ENCODE data around the gene CYP1B1. TPM values are rescaled to one million over a fixed set of nuclear protein-coding genes. Genes with fewer than 3 reads are reported as not detected.
"Not testable (repeated sequence)": the region's sequence is repeated elsewhere in the genome, so short reads cannot be mapped to it uniquely, and the experiment has no call there.

CYP1B1 gene
- total RNA-seq, 1 experiment from 2014 or later = 36.3 TPM

DNA sequence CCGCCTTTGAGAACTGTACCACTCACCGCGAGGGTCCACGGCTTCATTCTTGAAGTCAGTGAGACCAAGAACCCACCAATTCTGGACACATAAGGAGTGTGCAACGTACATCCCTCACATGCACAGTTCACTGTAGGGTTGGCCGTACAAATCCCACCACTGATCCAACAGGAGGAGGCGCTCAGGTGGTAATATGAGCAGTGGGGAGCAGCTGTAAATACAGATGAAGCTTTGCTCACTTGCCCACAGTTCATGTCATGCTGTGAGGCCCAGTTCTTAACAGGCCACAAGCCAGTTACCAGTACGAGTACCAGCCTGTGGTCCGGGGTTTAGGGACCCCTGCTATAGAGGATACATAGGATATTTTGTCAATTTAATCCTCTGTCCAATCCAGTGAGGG, 54.4 kb downstream of the CYP1B1 start:
- TF ChIP-seq, protein P1, sequence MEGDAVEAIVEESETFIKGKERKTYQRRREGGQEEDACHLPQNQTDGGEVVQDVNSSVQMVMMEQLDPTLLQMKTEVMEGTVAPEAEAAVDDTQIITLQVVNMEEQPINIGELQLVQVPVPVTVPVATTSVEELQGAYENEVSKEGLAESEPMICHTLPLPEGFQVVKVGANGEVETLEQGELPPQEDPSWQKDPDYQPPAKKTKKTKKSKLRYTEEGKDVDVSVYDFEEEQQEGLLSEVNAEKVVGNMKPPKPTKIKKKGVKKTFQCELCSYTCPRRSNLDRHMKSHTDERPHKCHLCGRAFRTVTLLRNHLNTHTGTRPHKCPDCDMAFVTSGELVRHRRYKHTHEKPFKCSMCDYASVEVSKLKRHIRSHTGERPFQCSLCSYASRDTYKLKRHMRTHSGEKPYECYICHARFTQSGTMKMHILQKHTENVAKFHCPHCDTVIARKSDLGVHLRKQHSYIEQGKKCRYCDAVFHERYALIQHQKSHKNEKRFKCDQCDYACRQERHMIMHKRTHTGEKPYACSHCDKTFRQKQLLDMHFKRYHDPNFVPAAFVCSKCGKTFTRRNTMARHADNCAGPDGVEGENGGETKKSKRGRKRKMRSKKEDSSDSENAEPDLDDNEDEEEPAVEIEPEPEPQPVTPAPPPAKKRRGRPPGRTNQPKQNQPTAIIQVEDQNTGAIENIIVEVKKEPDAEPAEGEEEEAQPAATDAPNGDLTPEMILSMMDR (conservative IDR thresholded peaks at IDR 0.05) = no peak
- TF ChIP-seq EZH2 (IDR thresholded peaks at IDR 0.05; ENCODE audit: low read depth) = no peak
- no peak overlapping the region for H3K4me3 ChIP-seq
- no peaks in the 10 kb centered on the region for H3F3A ChIP-seq (ENCODE audit: insufficient read depth, low read depth)
- no peaks in the 10 kb centered on the region for H3K9me2 ChIP-seq (ENCODE audit: insufficient read depth)
- H3K27ac ChIP-seq = no peak overlapping the region
- ChIA-PET CTCF (no interaction called here), POLR2A (ENCODE audit: unreplicated experiment) (no interaction called here)
- no peaks in the 10 kb centered on the region for H3K36me3 ChIP-seq (ENCODE audit: low read depth)
- no peaks in the 10 kb centered on the region for H3K79me2 ChIP-seq (ENCODE audit: low read depth)
- no peaks in the 10 kb centered on the region for H3K27me3 ChIP-seq (ENCODE audit: insufficient read depth, low read depth)
- no TSS peak for BruUV-seq (replicated peaks)
- H2AFZ ChIP-seq = no peak overlapping the region
- H3K9me3 ChIP-seq (ENCODE audit: insufficient read depth, low read depth) = 0 out of 2 replicates have a peak, but pooled peaks cover 3% of the 10 kb centered on the region
- peaks cover under 1% of the 10 kb centered on the region; the same call in 1 of the 2 replicates for H3K4me1 ChIP-seq (replicated peaks; ENCODE audit: insufficient read depth)
- no peak overlapping the region for H3K4me2 ChIP-seq
- intact Hi-C loops (cut with micrococcal nuclease; ENCODE audit: unreplicated experiment) = no loop called here
- no peaks in the 10 kb centered on the region for H4K20me1 ChIP-seq (ENCODE audit: insufficient read depth)
- no peak for DNase-seq

DNA sequence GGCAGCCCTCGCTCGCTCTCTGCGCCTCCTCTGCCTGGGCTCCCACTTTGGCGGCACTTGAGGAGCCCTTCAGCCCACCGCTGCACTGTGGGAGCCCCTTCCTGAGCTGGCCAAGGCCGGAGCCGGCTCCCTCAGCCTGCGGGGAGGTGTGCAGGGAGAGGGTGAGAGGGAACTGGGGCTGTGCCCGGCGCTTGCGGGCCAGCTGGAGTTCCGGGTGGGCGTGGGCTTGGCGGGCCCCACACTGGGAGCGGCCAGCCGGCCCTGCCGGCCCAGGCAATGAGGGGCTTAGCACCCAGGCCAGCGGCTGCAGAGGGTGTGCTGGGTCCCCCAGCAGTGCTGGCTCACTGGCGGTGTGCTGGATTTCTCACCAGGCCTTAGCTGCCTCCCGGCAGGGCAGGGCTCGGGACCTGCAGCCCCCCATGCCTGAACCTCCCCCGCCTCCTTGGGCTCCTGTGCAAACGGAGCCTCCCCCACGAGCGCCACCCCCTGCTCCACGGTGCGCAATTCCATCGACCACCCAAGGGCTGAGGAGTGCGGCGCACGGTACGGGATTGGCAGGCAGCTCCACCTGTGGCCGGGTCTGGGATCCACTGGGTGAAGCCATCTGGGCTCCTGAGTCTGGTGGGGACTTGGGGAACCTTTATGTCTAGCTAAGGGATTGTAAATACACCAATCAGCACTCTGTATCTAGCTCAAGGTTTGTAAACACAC, 55.4 kb downstream of the CYP1B1 start:
- CTCF ChIA-PET; POLR2A ChIA-PET (ENCODE audit: unreplicated experiment); H3K27me3 ChIP-seq (ENCODE audit: insufficient read depth, low read depth); H3F3A ChIP-seq (ENCODE audit: insufficient read depth, low read depth); H3K9me3 ChIP-seq (ENCODE audit: insufficient read depth, low read depth); H2AFZ ChIP-seq; H3K4me2 ChIP-seq; H3K27ac ChIP-seq; H3K9me2 ChIP-seq (ENCODE audit: insufficient read depth); intact Hi-C loops (cut with micrococcal nuclease; ENCODE audit: unreplicated experiment); BruUV-seq (replicated peaks); DNase-seq; H3K36me3 ChIP-seq (ENCODE audit: low read depth); H3K4me3 ChIP-seq; H4K20me1 ChIP-seq (ENCODE audit: insufficient read depth); H3K79me2 ChIP-seq (ENCODE audit: low read depth); H3K4me1 ChIP-seq (replicated peaks; ENCODE audit: insufficient read depth): not testable (repeated sequence)

DNA sequence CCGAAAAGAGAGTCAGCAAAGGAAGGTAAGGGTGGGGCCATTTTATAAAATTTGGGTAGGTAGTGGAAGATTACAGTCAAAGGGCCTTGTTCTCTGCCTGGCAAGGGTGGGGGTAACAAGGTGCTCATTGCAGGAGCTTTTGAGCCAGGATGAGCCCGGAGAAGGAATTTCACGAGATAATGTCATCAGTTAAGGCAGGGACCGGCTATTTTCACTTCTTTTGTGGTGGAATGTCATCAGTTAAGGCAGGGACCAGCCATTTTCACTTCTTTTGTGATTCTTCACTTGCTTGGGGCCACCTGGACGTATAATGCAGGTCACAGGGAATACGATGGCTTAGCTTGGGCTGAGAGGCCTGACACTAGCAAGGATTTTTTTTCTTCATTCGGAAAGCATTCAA, 58.1 kb downstream of the CYP1B1 start:
- POLR2A ChIA-PET (ENCODE audit: unreplicated experiment) = no interaction called here
- BruUV-seq (replicated peaks) = no TSS peak

More for the DNA sequence above, 58.1 kb downstream of the CYP1B1 start:
- no peaks in the 10 kb centered on the region for H3K9me2 ChIP-seq (ENCODE audit: insufficient read depth)
- H3K27me3 ChIP-seq (ENCODE audit: insufficient read depth, low read depth) = no peaks in the 10 kb centered on the region
- CTCF ChIA-PET = no interaction called here
- no peak overlapping the region for H3K27ac ChIP-seq
- no peak for TF ChIP-seq EZH2 (IDR thresholded peaks at IDR 0.05; ENCODE audit: low read depth)
- TF ChIP-seq, protein P1 (conservative IDR thresholded peaks at IDR 0.05) = no peak
- H2AFZ ChIP-seq = no peak overlapping the region
- H3K4me3 ChIP-seq = no peak overlapping the region
- H3K4me1 ChIP-seq (replicated peaks; ENCODE audit: insufficient read depth) = peaks cover 33% of the 10 kb centered on the region
- H3K4me2 ChIP-seq = no peak overlapping the region
- no peak for DNase-seq
- H3K36me3 ChIP-seq (ENCODE audit: low read depth) = no peaks in the 10 kb centered on the region
- 0 out of 2 replicates have a peak, but pooled peaks cover 3% of the 10 kb centered on the region for H3K9me3 ChIP-seq (ENCODE audit: insufficient read depth, low read depth)
- intact Hi-C loops (cut with micrococcal nuclease; ENCODE audit: unreplicated experiment) = no loop called here
- H3K79me2 ChIP-seq (ENCODE audit: low read depth) = no peaks in the 10 kb centered on the region
- H3F3A ChIP-seq (ENCODE audit: insufficient read depth, low read depth) = peaks cover 15% of the 10 kb centered on the region
- no peaks in the 10 kb centered on the region for H4K20me1 ChIP-seq (ENCODE audit: insufficient read depth)

Other genes starting within 250 kb of the CYP1B1 start
- 4.0 and 5.3 TPM in 2 replicates for gene RMDN2, start 150.9 kb downstream of the CYP1B1 start, total RNA-seq (2021)